Activated T-cell treated with anti-CD3 and anti-CD28 coated beads, Interleukin-2, amount 50 U/mL, for 48 hours (primary cell): Measurements from ENCODE around the gene POLR3E.
"Not testable (repeated sequence)": the region's sequence is repeated elsewhere in the genome, so short reads cannot be mapped to it uniquely, and the experiment has no call there.

Experiments
- DNase-seq, 2 experiments: peaks; one replicate each; pipeline ENCODE4 v3.0.0-alpha.2; 2020

POLR3E gene

GRCh38 chr16:22293137-22294106 lies 3.8 kb upstream of the POLR3E start:
- DNase-seq = no peak

GRCh38 chr16:22296225-22297113 lies 740 bp upstream of the POLR3E start:
- peak; percentile 40 to 42 for DNase-seq

GRCh38 chr16:22297871-22298733 lies 893 bp downstream of the POLR3E start:
- DNase-seq = peak; percentile 79 to 84

GRCh38 chr16:22299036-22299435 lies 1.8 kb downstream of the POLR3E start:
- no peak for DNase-seq

- DNase-seq = peak; percentile 53 to 63
These were observed 3.3 kb downstream of the POLR3E start for GRCh38 chr16:22300427-22301071.

- not testable (repeated sequence) for DNase-seq
These were observed 4.2 kb downstream of the POLR3E start for GRCh38 chr16:22301423-22301822.

GRCh38 chr16:22302776-22303363 lies 5.7 kb downstream of the POLR3E start:
- no peak for DNase-seq

- no peak for DNase-seq
These were observed 7.2 kb downstream of the POLR3E start for GRCh38 chr16:22304411-22304810.

GRCh38 chr16:22306788-22307187 lies 9.6 kb downstream of the POLR3E start:
- no peak for DNase-seq

DNA sequence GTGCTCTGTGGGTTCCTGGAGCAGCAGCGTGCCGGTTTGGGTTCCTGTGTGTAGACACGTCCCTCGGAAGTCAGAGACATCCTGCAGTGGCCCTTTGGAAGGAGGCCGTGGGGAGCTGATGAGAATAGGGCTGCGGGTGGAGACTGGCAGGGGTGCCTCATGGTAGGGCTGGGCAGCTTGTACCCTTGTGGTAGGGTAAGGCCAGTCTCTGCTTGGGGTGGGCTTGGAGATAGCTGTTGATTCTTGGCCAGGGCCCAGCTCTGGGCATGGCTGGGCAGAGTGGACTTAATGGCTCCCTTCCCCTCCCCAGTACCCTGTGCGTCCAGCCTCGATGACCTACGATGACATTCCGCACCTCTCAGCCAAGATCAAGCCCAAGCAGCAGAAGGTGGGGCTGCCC lies 10.6 kb downstream of the POLR3E start:
- no peak for DNase-seq

GRCh38 chr16:22308824-22309520 lies 11.8 kb downstream of the POLR3E start:
- no peak for DNase-seq

DNA sequence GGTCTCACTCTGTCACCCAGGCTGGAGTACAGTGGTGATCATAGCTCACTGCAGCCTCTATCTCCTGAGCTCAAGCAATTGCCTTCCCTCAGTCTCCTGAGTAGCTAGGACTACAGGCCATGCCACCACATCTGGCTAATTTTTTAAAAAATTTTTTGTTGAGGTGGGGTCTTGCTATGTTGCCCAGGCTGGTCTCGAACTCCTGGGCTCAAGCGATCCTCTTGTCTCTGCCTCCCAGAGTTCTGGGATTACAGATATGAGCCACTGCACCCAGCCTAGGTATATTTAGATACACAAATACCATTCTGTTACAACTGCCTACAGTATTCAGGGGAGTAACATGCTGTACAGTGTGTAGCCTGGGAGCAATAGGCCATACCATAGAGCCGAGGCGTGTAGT lies 14.3 kb downstream of the POLR3E start:
- DNase-seq = no peak

GRCh38 chr16:22312897-22313781 lies 15.9 kb downstream of the POLR3E start:
- no peak for DNase-seq

DNA sequence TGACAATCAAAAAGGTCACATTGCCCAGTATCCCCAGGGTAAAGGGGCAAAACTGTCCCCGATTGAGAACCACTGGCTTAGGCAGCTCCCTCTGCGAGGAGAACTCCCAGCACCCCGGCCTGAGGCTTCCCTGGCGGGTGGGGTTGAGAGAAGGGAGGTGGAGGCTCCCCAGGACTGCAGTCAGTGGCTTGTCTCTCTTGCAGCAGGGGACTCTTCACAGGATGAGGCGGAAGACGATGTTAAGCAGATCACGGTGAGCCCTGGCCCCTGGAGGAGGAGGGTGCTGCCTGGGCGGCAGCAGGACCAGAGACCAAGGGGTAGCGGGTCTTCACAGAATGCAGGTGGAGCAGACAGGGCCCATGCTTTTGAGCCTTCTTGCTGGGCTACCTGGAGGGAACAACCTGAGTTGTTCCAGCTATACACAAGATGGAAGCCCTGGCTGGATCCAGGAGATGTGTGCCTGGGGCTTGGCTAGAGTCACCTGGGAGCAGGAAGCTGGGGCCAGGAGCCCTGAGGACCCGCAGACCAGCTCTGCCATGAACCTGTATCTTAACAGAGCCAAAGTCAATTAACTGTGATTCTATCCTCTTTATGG lies 16.8 kb downstream of the POLR3E start:
- no peak for DNase-seq

DNA sequence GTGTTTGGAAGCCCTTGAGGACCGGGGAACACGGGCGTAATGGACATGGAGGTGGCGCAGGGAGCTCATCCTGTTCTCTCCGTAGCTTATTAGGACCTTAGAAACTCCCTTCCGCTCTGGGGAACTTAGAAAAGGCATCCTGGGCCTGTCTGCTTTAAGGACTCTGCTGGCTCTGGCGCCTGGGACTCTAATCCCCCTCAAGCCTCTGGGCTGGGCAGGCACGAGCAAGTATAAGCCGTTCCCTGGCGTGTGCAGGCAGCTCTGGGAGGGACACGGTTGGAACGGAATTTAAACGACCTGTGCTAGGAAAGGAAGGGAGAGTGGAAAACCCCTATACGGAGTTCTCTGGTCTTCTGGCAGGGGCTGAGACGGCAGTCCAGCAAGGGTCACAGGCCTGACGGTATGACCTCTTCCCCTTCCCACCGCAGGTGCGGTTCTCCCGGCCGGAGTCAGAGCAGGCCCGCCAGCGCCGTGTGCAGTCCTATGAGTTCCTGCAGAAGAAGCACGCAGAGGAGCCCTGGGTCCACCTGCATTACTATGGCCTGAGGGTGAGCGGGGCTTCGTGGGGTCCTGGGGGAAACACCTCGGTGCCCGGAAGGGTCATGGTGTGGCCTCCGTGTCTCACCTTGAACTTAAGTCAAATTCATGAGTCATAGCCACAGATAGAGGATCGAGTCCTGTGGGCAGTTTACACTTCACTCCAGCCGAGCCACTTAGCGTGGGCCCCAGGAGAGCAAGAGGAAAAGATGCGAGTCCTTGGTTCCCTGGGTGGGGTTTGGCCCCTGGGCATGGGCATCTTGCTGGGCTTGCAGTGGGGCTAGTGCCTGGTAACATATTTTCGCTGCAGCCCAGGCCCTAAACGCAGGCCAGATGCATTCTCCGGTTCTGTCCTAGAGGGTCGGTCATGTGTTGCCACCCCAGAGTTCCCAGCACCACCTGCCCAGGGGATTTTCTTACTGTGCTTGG lies 17.7 kb downstream of the POLR3E start:
- DNase-seq = no peak

- DNase-seq = no peak
These were observed 18.8 kb downstream of the POLR3E start for GRCh38 chr16:22315979-22316378.

GRCh38 chr16:22316411-22316811 lies 19.2 kb downstream of the POLR3E start:
- DNase-seq = no peak

DNA sequence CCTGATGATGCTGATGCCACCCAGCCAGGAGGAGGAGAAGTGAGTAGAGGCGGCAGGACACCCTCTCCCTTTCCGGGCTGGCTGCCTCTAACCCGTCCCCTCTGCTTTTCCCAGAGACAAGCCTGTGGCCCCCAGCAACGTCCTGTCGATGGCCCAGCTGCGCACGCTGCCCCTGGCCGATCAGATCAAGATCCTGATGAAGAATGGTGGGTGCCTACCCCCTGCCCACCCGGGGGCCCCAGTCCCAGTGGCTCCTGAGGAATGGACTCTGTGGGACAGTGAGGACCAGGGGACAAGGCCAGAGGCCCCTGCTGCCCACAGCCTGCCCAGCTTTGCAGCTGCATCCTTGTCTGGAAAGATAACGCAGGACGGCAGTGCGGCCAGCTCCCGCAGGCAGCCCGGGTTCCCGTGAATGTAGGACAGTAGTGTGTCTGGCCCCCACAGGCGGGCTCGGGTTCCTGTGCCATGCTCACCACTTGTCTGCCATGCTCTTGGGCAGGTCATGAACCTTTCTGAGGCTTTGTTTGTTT lies 19.9 kb downstream of the POLR3E start:
- DNase-seq = no peak
